ENCODE results near the gene ANKRD13B. TPM values are rescaled to one million over a fixed set of nuclear protein-coding genes. Genes with fewer than 3 reads are reported as not detected.
A peak's percentile ranks its signal among the peaks of the same experiment; 100 is the strongest.

The ANKRD13B gene
- 13.1 and 13.8 TPM in 2 replicates for total RNA-seq

GRCh38 chr17:29592850-29593551, at the start of gene ANKRD13B:
TSS of gene ANKRD13B (plus strand) at chr17:29593132. CDS start at chr17:29593622, 490 bp downstream.
- DNase-seq (ENCODE audit: low read depth): no peak
- no peak for TF ChIP-seq CTCF (IDR thresholded peaks at IDR 0.05; ENCODE audit: insufficient read depth, low read length, poor library complexity, severe bottlenecking)
- Histone ChIP-seq H3K27me3 (ENCODE audit: control insufficient read depth, insufficient read depth, low read length) (no peaks in the 10 kb centered on the region), H3K4me3 (ENCODE audit: low read depth, low read length) (peak within 1 kb of the TSS; percentile 39), H3K36me3 (ENCODE audit: control insufficient read depth, insufficient read depth, low read length) (no peaks in the 10 kb centered on the region)

- TF ChIP-seq CTCF (IDR thresholded peaks at IDR 0.05; ENCODE audit: insufficient read depth, low read length, poor library complexity, severe bottlenecking): no peak
- Histone ChIP-seq H3K4me3 (ENCODE audit: low read depth, low read length) (no peak overlapping the region), H3K36me3 (ENCODE audit: control insufficient read depth, insufficient read depth, low read length) (peaks cover 3% of the 10 kb centered on the region), H3K27me3 (ENCODE audit: control insufficient read depth, insufficient read depth, low read length) (no peaks in the 10 kb centered on the region)
- DNase-seq (ENCODE audit: low read depth): no peak
Measured at GRCh38 chr17:29544066-29544465, 48.9 kb upstream of the ANKRD13B start.

GRCh38 chr17:29546085-29546484, 46.8 kb upstream of the ANKRD13B start:
- TF ChIP-seq CTCF (IDR thresholded peaks at IDR 0.05; ENCODE audit: insufficient read depth, low read length, poor library complexity, severe bottlenecking): no peak
- Histone ChIP-seq H3K4me3 (ENCODE audit: low read depth, low read length) (no peak overlapping the region), H3K36me3 (ENCODE audit: control insufficient read depth, insufficient read depth, low read length) (peaks cover 3% of the 10 kb centered on the region), H3K27me3 (ENCODE audit: control insufficient read depth, insufficient read depth, low read length) (no peaks in the 10 kb centered on the region)
- DNase-seq (ENCODE audit: low read depth): no peak

GRCh38 chr17:29546830-29547229, 46.1 kb upstream of the ANKRD13B start:
- no peak for TF ChIP-seq CTCF (IDR thresholded peaks at IDR 0.05; ENCODE audit: insufficient read depth, low read length, poor library complexity, severe bottlenecking)
- Histone ChIP-seq H3K36me3 (ENCODE audit: control insufficient read depth, insufficient read depth, low read length) (peaks cover 3% of the 10 kb centered on the region), H3K27me3 (ENCODE audit: control insufficient read depth, insufficient read depth, low read length) (no peaks in the 10 kb centered on the region), H3K4me3 (ENCODE audit: low read depth, low read length) (no peak overlapping the region)
- no peak for DNase-seq (ENCODE audit: low read depth)

- TF ChIP-seq CTCF (IDR thresholded peaks at IDR 0.05; ENCODE audit: insufficient read depth, low read length, poor library complexity, severe bottlenecking): no peak
- H3K36me3 ChIP-seq (ENCODE audit: control insufficient read depth, insufficient read depth, low read length): no peaks in the 10 kb centered on the region
- DNase-seq (ENCODE audit: low read depth): no peak
Measured at GRCh38 chr17:29549177-29549923, 43.6 kb upstream of the ANKRD13B start.

More at GRCh38 chr17:29549177-29549923, 43.6 kb upstream of the ANKRD13B start:
- Histone ChIP-seq H3K4me3 (ENCODE audit: low read depth, low read length) (no peak overlapping the region), H3K27me3 (ENCODE audit: control insufficient read depth, insufficient read depth, low read length) (no peaks in the 10 kb centered on the region)

Measured in kidney epithelial cell (primary cell).